ENCODE measurements around the gene HDAC10. TPM values are rescaled to one million over a fixed set of nuclear protein-coding genes. Genes with fewer than 3 reads are reported as not detected.

The HDAC10 gene
- total RNA-seq, 4 donors from 2014 or later, result 57.3 to 165 (median 119) TPM

DNA sequence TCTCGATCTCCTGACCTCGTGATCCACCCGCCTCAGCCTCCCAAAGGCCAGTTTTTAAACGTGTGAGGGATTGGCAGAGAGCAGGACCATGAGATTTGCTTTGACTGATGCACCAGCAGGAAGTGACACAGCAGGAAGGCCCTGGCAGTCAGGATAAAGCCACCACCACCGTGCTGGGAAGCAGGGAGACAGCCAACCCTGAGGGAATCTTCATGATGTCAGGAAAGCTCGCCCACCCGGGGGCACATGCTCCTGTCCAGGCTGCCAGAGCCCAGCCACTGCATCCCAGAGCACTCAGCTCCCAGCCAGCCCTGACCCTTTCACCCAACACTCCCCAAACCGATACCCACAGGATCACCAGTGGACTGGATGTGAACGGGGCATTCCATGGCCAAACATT is 12.3 kb downstream of the HDAC10 start:
- Histone ChIP-seq H3K9me3 (no peaks in the 10 kb centered on the region), H3K4me3 (no peak overlapping the region), H3K36me3 (peaks cover 0 to 35% (median 0%) of the 10 kb centered on the region in 3 donors), H3K27ac (no peak overlapping the region), H3K27me3 (no peaks in the 10 kb centered on the region), H3K4me1 (peaks cover 4 to 36% (median 19%) of the 10 kb centered on the region in 4 donors)
- TF ChIP-seq CTCF (IDR thresholded peaks at IDR 0.05) (no peak), POLR2A (IDR thresholded peaks at IDR 0.05) (no peak)
- no peak for DNase-seq

DNA sequence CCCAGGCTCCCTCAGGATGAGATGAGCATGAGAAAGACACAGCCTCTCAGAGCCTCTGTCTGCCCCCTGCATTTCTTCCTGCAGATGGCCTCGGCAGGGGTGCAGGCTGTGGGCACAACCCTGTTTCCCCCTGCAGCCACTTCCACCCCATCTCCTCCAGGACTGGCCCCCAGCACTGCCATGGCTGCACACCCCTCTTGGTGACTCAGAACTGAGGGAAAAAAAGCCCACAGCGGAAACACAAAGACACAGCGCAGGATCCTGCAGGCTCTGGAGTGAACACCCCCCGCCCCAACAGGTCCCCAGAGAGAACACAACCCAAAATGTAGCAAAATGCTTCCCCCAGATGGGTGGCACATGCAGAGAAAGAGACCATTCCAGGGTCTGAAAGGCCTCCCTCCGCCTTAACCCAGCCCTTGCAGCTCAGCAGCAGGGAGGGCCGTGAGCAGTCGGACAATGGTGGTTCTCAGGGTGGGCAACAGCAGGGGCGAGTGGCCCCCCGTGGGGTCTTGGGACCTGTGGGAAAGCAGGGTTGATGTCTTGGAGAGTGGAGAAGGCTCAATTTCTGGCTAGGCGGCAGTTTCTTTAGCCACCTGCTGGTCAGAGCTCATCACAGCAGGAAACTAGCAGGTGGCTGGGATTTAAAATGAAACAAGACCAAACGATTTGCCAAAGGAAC is 14.2 kb downstream of the HDAC10 start:
- Histone ChIP-seq H3K27ac (no peak overlapping the region), H3K4me3 (no peak overlapping the region), H3K27me3 (no peaks in the 10 kb centered on the region), H3K36me3 (peaks cover 0 to 48% (median 0%) of the 10 kb centered on the region in 3 donors), H3K9me3 (no peaks in the 10 kb centered on the region), H3K4me1 (peaks cover 4 to 17% (median 6%) of the 10 kb centered on the region in 4 donors)
- TF ChIP-seq POLR2A (IDR thresholded peaks at IDR 0.05) (no peak), CTCF (IDR thresholded peaks at IDR 0.05) (peak in 4 of 6 experiments; percentile 29 to 46 (median 38))
- DNase-seq, result no peak

DNA sequence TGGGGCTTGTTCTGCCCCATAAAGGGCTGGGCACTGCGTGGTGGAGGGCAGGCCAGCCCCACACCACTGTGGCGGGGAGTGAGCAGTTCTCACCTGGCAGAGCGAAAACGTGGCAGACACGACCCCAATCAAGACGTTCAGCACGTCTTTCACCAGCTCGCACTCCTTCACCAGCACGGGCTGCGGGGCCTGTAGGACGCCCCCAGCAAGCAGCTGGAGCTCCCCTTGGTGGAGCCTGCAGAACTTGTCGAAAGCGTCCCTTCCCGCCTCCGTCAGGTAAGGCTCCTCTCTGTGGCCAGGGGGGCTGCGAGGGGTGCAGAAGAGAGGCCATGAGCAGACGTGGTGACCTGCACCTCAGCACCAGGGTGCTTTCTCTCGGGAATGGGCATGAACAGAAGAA is 17.8 kb downstream of the HDAC10 start:
- Histone ChIP-seq H3K4me3 (no peak overlapping the region), H3K36me3 (peaks cover 0 to 46% (median 0%) of the 10 kb centered on the region in 3 donors), H3K27me3 (no peaks in the 10 kb centered on the region), H3K4me1 (no peaks in the 10 kb centered on the region), H3K27ac (no peak overlapping the region), H3K9me3 (no peaks in the 10 kb centered on the region)
- DNase-seq, result no peak
- no peak for TF ChIP-seq POLR2A (IDR thresholded peaks at IDR 0.05)
- no peak for TF ChIP-seq CTCF (IDR thresholded peaks at IDR 0.05)

DNA sequence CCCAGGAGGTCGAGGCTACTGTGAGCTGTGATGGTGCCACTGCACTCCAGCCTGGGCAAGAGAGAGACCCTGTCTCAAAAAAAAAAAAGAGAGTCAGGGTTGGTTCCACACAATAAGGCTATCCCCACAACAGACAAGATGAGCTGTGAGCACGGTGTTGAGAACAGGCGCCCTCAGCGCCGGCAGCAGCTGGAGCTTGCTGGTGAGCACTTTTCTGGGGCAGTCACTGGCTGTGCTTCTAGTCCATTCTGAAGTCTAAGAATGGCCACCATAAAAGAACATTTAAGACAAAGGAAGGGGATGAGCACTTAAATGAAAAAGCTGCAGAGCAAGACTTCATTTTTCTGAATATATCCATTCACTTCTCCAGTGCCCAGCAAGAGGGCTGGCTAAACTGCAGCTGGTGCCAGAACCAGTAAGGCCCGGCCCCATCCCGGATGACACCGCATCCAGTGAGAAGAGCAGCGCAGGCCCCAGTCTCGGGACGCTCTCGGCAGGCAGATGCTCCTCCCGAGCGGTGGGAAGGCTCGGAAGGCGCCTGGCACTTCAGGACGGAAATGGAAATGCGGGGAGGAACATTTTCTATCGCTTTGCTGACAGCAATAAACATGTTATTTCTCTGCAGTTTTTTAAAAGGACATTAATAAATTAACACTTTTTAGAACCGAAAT is 18.4 kb downstream of the HDAC10 start:
- TF ChIP-seq POLR2A (IDR thresholded peaks at IDR 0.05), result no peak
- no peak for TF ChIP-seq CTCF (IDR thresholded peaks at IDR 0.05)
- Histone ChIP-seq H3K27me3 (no peaks in the 10 kb centered on the region), H3K27ac (no peak overlapping the region), H3K36me3 (peaks cover 0 to 52% (median 0%) of the 10 kb centered on the region in 3 donors), H3K9me3 (no peaks in the 10 kb centered on the region), H3K4me1 (no peaks in the 10 kb centered on the region), H3K4me3 (no peak overlapping the region)
- DNase-seq, result no peak

- no peaks in the 10 kb centered on the region for H3K27me3 ChIP-seq
- H3K36me3 ChIP-seq, result peaks cover 0 to 64% (median 0%) of the 10 kb centered on the region in 3 donors
- no peak overlapping the region for H3K4me3 ChIP-seq
- H3K27ac ChIP-seq, result no peak overlapping the region
- no peak for DNase-seq
- H3K4me1 ChIP-seq, result no peaks in the 10 kb centered on the region
- no peak for TF ChIP-seq CTCF (IDR thresholded peaks at IDR 0.05)
- no peak for TF ChIP-seq POLR2A (IDR thresholded peaks at IDR 0.05)
- no peaks in the 10 kb centered on the region for H3K9me3 ChIP-seq
These were observed 21.7 kb downstream of the HDAC10 start for GRCh38 chr22:50229370-50229769.
